Lower lobe of right lung (tissue), 2 donors: Measurements from ENCODE around the gene XYLB. TPM values are rescaled to one million over a fixed set of nuclear protein-coding genes. Genes with fewer than 3 reads are reported as not detected.

ENCODE experiments used
- ATAC-seq, 2 donors: fragments of 200-7000 bp; cut with Tn5 transposase; one replicate each; pipeline ENCODE4 v1.9.1; 2020 to 2022; ENCODE audit warnings: mild to moderate bottlenecking in 2 of 2, moderate library complexity in 2 of 2
- DNase-seq: peaks from one replicate; pipeline ENCODE4 v3.0.0-alpha.2; 2020
- H3K27ac ChIP-seq: fragments of 200-600 bp; one replicate; pipeline ENCODE4 v1.8.0; 2022
- H3K27me3 ChIP-seq: fragments of 200-600 bp; one replicate; pipeline ENCODE4 v1.8.0; 2022; ENCODE audit warnings: low read depth
- H3K36me3 ChIP-seq: fragments of 200-600 bp; one replicate; pipeline ENCODE4 v1.8.0; 2022; ENCODE audit warnings: mild to moderate bottlenecking
- H3K4me1 ChIP-seq: fragments of 200-600 bp; one replicate; pipeline ENCODE4 v1.8.0; 2022
- H3K4me3 ChIP-seq: fragments of 200-600 bp; one replicate; pipeline ENCODE4 v1.8.0; 2022; ENCODE audit warnings: mild to moderate bottlenecking
- H3K9me3 ChIP-seq: fragments of 200-600 bp; one replicate; pipeline ENCODE4 v1.8.0; 2022
- CTCF ChIP-seq: fragments of 200-600 bp; IDR thresholded peaks from one replicate; pipeline ENCODE4 v1.8.0; 2022; ENCODE audit warnings: antibody characterized with exemption, mild to moderate bottlenecking
- intact Hi-C: fragments of 100-400 bp; cut with DNase I; formaldehyde crosslinking; loops from one replicate; pipeline ENCODE4 v1.11.0; 2022
- total RNA-seq: library from RNA; stranded (reverse); fragmentation: NEBNext Ultra II Directional; extraction: Animal tissue kit (Norgen Biotek cat#: 25700); gene quantifications from one replicate; pipeline ENCODE4 v1.2.1, GENCODE V29; 2021
- donor health status: DM: no; HTN: yes; CAD: no; lungs with severe emphysema.

XYLB gene
- total RNA-seq, 1 donor from 2014 or later = 2.7 TPM

GRCh38 chr3:38343797-38344594 is 2.6 kb upstream of the XYLB start:
- Histone ChIP-seq H3K4me3 (no peak overlapping the region), H3K4me1 (peaks cover 18% of the 10 kb centered on the region), H3K27me3 (no peaks in the 10 kb centered on the region), H3K27ac (no peak overlapping the region), H3K36me3 (no peaks in the 10 kb centered on the region), H3K9me3 (no peaks in the 10 kb centered on the region)
- ATAC-seq = no peak
- TF ChIP-seq CTCF = no peak
- DNase-seq = no peak
- intact Hi-C loops = no loop called here

GRCh38 chr3:38345879-38346586 is 552 bp upstream of the XYLB start:
- no peak for DNase-seq
- H3K27ac ChIP-seq = no peak overlapping the region
- intact Hi-C loops = no loop called here

GRCh38 chr3:38347421-38348200 is 1.0 kb downstream of the XYLB start:
- DNase-seq = no peak
- Histone ChIP-seq H3K27me3 (no peaks in the 10 kb centered on the region), H3K4me1 (peaks cover 18% of the 10 kb centered on the region), H3K27ac (no peak overlapping the region), H3K4me3 (peak overlapping the region; percentile 93), H3K36me3 (no peaks in the 10 kb centered on the region), H3K9me3 (no peaks in the 10 kb centered on the region)
- intact Hi-C loops = no loop called here
- ATAC-seq = no peak
- TF ChIP-seq CTCF = no peak

More at GRCh38 chr3:38345879-38346586, 552 bp upstream of the XYLB start:
- H3K4me1 ChIP-seq = peaks cover 18% of the 10 kb centered on the region
- peak overlapping the region; percentile 93 for H3K4me3 ChIP-seq
- H3K9me3 ChIP-seq = no peaks in the 10 kb centered on the region
- no peak for TF ChIP-seq CTCF
- H3K36me3 ChIP-seq = no peaks in the 10 kb centered on the region
- no peaks in the 10 kb centered on the region for H3K27me3 ChIP-seq
- peak; percentile 56 to 57 for ATAC-seq

- no peak overlapping the region for H3K4me3 ChIP-seq
- no peak overlapping the region for H3K27ac ChIP-seq
- peak in 1 of 2 donors; percentile 12 for ATAC-seq
- H3K9me3 ChIP-seq = no peaks in the 10 kb centered on the region
- H3K27me3 ChIP-seq = no peaks in the 10 kb centered on the region
- intact Hi-C loops = no loop called here
- H3K4me1 ChIP-seq = peaks cover 18% of the 10 kb centered on the region
- no peaks in the 10 kb centered on the region for H3K36me3 ChIP-seq
- DNase-seq = no peak
- no peak for TF ChIP-seq CTCF
Observed at GRCh38 chr3:38348903-38349302, 2.3 kb downstream of the XYLB start.

- TF ChIP-seq CTCF = no peak
- Histone ChIP-seq H3K4me3 (no peak overlapping the region), H3K36me3 (no peaks in the 10 kb centered on the region), H3K27me3 (no peaks in the 10 kb centered on the region), H3K27ac (no peak overlapping the region), H3K9me3 (no peaks in the 10 kb centered on the region), H3K4me1 (peaks cover 18% of the 10 kb centered on the region)
- intact Hi-C loops = no loop called here
- ATAC-seq (no peak), DNase-seq (no peak)
Observed at GRCh38 chr3:38349684-38350359, 3.2 kb downstream of the XYLB start.
